Stimulated activated effector memory CD8-positive, alpha-beta T cell treated with anti-CD3 and anti-CD28 coated beads, Interleukin-12 subunit alpha, Interleukin-12 subunit beta, amount 100 ng/mL, for 72 hours (primary cell): Measurements from ENCODE around the gene ZBED3.
A peak's percentile ranks its signal among the peaks of the same experiment; 100 is the strongest.
"Not testable (repeated sequence)": the region's sequence is repeated elsewhere in the genome, so short reads cannot be mapped to it uniquely, and the experiment has no call there.

Source experiments
- ATAC-seq: fragments of 150-1000 bp; cut with Tn5 transposase; 2 replicates; pipeline ENCODE4 v1.10.0; 2021
- DNase-seq, 2 donors: peaks; one replicate each; pipeline ENCODE4 v3.0.0; 2021 to 2022; ENCODE audit warnings: low spot score in 2 of 2
- H3K27ac Mint-ChIP-seq: one replicate; pipeline ENCODE4 v1.8.0; 2022; ENCODE audit warnings: mild to moderate bottlenecking, mixed read lengths
- H3K36me3 Mint-ChIP-seq: one replicate; pipeline ENCODE4 v1.8.0; 2022; ENCODE audit warnings: mild to moderate bottlenecking, mixed read lengths
- H3K4me1 Mint-ChIP-seq: one replicate; pipeline ENCODE4 v1.8.0; 2022; ENCODE audit warnings: mixed read lengths
- H3K4me3 Mint-ChIP-seq: one replicate; pipeline ENCODE4 v1.8.0; 2022; ENCODE audit warnings: mild to moderate bottlenecking, mixed read lengths
- H3K9me3 Mint-ChIP-seq: one replicate; pipeline ENCODE4 v1.8.0; 2022; ENCODE audit warnings: mixed read lengths

Gene ZBED3, protein sequence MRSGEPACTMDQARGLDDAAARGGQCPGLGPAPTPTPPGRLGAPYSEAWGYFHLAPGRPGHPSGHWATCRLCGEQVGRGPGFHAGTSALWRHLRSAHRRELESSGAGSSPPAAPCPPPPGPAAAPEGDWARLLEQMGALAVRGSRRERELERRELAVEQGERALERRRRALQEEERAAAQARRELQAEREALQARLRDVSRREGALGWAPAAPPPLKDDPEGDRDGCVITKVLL

DNA sequence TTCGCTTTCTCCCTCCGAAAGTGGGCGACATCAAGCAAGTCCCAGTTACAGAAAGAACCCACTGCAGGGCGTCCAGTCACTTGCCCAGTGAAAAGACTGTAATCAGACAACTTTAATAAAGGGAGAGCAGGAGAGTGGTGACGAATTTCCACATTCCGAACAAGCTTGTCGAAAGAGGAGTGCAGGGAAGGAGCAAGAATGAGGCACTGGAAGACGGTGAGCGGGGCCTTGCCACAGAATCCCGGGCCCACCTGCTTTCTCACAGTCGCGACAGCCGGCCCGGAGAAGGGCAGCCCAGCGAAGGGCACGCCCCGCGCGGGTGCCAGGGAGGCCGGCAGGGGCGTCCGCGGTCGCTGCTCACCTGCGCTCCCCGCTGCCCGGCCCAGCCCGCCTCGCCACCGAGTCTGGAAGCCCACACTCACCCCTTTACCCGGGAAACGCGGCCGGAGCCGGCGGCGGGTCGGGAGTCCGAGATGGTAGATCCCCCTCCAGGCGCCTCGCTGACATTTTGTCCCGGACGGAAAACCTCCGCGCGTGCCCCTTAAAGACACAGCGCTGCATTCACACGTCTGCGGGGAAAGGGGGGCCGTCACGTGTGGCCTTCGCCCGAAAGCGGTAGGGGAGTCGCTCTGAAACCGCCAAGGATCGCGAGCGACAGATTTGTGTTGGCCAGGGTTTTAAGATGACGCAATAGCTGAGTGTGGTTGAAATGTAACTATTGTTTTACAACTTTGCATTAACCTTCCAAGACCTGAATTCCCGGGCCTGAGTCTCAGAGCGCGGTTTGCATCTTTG, at the start of gene ZBED3:
Gene ZBED3, minus strand, starts transcription at position 597 of the 795 bp plus-strand sequence. CDS start 9,407 bp downstream, outside the sequence.
- H3K27ac Mint-ChIP-seq = peak within 1 kb of the TSS; percentile 57
- H3K4me3 Mint-ChIP-seq = peak within 1 kb of the TSS; percentile 72
- H3K4me1 Mint-ChIP-seq = peaks cover 12% of the 10 kb centered on the region
- no peaks in the 10 kb centered on the region for H3K9me3 Mint-ChIP-seq
- no peaks in the 10 kb centered on the region for H3K36me3 Mint-ChIP-seq
- ATAC-seq (peak; percentile 77), DNase-seq (peak; percentile 22 to 69)

DNA sequence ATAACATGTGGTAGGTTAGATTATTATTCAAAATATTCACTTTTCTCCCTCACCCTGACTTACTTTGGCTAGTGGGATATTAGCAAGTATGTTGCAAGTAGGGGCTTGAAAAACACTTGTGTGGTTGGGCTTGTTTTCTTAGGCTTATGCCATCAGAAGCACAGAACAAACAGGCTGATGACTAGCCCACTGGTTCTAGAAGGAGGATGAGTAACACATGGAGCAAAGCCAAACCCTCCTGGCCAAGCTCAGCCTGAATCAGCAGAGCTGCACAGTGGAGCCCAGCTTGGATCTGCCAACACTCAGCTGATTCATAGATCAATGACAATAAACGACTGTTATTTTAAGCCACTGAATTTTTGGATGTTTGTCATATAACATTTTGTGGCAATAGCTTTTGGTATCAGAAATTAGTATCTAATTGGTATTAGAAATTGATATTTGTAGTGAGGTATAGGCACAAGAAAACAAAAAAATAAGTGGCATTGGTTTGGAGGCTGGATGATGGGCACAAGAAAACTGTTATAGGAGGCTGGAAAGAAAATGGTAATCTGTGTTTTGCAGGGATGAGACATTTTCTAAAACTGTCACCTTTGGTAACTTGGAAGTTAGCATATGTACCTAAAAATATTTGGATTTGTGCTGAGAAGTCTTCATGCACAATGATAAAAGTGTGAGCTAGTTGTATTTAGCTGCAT, 46.1 kb upstream of the ZBED3 start:
- Mint-ChIP-seq H3K27ac (no peak overlapping the region), H3K36me3 (no peaks in the 10 kb centered on the region), H3K4me1 (no peaks in the 10 kb centered on the region), H3K9me3 (no peaks in the 10 kb centered on the region), H3K4me3 (no peak overlapping the region)
- DNase-seq = no peak
- ATAC-seq = peak; percentile 51

DNA sequence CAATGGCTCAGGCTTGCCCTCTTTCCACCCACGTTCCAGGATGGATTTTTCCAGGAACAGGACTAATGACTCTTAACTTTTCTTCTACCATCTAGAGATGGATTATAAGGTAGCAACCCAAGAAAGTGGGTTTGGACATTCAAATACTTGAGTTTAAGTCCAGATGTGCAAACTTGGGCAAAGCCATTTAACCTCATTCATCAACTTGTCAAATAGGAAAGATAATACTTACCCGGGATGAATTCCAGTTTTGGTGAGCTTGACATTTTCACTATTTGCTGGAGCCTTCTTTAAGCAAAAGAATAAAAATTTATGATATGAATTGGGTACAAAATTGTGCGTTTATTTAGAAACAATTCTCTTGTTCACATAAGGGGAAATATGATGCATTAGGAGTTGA, 44.3 kb upstream of the ZBED3 start:
- no peak for ATAC-seq
- H3K4me1 Mint-ChIP-seq = no peaks in the 10 kb centered on the region
- H3K36me3 Mint-ChIP-seq = no peaks in the 10 kb centered on the region
- no peak overlapping the region for H3K4me3 Mint-ChIP-seq
- H3K9me3 Mint-ChIP-seq = no peaks in the 10 kb centered on the region
- no peak for DNase-seq
- H3K27ac Mint-ChIP-seq = no peak overlapping the region

DNA sequence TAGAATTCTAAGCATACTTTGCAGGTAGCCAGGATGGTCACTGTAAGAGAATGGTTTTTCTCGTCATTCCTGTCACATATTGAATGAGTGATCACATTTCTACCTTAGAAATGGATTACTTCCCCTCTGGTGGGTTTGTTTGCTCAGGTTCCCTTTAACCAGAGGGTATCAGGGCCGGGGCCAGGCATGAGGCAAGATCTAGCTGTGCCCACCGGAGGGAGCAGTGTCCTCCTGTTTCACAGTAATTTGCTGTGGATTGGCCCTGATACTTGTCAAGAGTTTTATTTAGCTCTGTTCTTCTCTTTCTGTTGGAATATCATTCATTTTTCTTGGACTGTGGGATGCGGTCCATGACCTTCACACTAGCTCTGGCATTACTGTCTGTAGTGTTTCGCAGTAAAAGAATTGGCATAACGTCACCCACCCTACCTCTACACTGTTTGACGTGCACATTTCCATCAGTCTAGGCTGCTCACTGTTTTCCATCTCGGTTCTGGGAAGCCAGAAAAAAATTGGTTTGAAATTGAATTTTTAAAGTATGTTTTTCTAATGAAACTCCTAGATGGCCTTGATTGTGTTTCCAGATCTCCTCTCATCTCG, 42.4 kb upstream of the ZBED3 start:
- no peaks in the 10 kb centered on the region for H3K36me3 Mint-ChIP-seq
- no peaks in the 10 kb centered on the region for H3K9me3 Mint-ChIP-seq
- no peaks in the 10 kb centered on the region for H3K4me1 Mint-ChIP-seq
- no peak overlapping the region for H3K27ac Mint-ChIP-seq
- ATAC-seq (no peak), DNase-seq (no peak)
- no peak overlapping the region for H3K4me3 Mint-ChIP-seq

DNA sequence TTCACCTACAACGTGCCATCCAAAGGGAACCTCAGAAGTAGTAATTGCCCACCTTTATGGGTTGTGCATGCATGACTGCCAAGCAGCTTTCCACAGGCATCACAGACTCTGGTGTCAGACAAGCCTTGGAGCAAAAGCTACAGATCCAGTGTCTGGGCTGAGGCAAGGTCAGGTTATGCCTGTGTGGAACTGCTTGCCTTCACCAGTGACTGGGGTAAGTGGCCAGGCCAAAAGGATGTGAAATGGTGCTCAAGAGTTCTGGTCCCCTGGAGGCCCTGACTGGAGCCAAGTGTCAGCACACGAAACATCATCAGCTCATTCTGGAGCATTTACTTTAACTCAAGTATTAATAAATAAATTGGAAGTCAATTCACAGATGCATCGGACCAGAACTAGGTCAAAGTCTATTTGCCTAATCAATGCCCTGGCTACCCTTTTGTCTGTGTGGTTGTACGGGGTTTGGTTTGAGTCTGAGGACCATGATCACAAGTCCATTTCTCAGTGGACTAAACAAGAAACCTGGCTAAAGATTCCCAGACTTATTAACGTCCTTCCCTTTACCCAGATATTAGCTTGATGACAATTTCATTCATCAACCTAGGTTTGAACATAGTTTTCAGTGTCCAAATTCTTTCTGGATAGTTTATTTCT, 41.5 kb upstream of the ZBED3 start:
- no peak overlapping the region for H3K27ac Mint-ChIP-seq
- H3K4me1 Mint-ChIP-seq = no peaks in the 10 kb centered on the region
- H3K36me3 Mint-ChIP-seq = no peaks in the 10 kb centered on the region
- DNase-seq (no peak), ATAC-seq (no peak)
- no peaks in the 10 kb centered on the region for H3K9me3 Mint-ChIP-seq
- H3K4me3 Mint-ChIP-seq = no peak overlapping the region

DNA sequence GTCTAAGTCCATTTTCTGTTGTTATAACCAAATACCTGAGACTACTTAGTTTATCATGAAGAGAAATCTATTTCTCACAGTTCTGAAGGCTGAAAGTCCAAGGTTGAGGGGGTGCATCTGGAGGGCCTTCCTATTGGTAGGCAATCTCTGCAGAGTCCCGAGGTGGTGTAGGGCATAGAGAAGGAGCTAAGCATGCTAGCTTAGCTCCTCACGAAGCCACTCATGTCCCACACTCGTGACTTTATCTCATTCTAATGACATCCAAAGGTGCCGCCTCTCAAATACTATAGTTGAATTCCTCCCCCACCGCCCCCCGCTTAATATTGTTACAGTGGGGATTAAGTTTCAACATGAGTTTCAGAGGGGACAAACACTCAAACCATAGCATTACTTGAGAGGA, 36.0 kb upstream of the ZBED3 start:
- Mint-ChIP-seq H3K4me1 (no peaks in the 10 kb centered on the region), H3K27ac (no peak overlapping the region), H3K9me3 (no peaks in the 10 kb centered on the region), H3K4me3 (no peak overlapping the region), H3K36me3 (no peaks in the 10 kb centered on the region)
- no peak for DNase-seq
- ATAC-seq = no peak

DNA sequence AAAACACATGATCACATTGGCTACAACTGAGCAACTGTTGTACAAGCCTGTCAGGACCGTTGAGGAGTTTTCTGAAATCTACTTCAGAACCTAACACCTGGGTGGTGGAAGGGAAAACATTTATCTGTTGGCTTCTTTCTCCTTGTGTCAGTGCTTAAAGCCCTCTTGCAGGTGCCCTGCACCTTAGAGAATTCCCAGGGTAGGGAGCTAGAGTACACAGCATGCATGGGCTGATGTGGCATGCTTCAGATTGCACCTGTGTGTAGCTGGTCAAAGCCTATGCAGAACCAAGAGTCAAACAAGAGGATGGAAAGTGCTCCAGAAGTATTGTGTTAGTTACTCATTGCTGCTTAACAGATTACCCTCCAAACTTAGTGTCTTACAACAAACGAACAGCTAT, 33.6 kb upstream of the ZBED3 start:
- DNase-seq = no peak
- no peaks in the 10 kb centered on the region for H3K36me3 Mint-ChIP-seq
- no peak for ATAC-seq
- H3K27ac Mint-ChIP-seq = no peak overlapping the region
- H3K9me3 Mint-ChIP-seq = no peaks in the 10 kb centered on the region
- no peak overlapping the region for H3K4me3 Mint-ChIP-seq
- H3K4me1 Mint-ChIP-seq = no peaks in the 10 kb centered on the region

DNA sequence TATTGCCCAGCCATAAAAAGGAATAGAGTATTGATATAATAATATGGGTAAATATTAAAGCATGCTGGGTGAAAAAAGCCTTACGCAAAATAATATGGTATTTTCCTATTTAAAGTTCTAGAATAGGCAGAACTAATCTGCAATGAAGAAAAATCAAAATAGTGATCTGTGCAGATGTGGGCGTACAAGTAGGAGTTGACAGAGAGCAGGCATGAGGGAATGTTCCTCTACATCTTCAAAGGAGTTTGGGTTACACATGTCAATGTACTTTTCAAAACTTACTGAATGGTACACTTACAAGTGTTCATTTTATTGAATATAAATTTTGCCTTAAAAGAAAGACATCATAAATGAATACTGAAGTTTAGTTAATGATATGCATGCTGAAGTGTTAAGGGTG, 33.0 kb upstream of the ZBED3 start:
- Mint-ChIP-seq H3K36me3 (no peaks in the 10 kb centered on the region), H3K4me1 (no peaks in the 10 kb centered on the region), H3K9me3 (no peaks in the 10 kb centered on the region), H3K27ac (no peak overlapping the region), H3K4me3 (no peak overlapping the region)
- DNase-seq (no peak), ATAC-seq (no peak)

DNA sequence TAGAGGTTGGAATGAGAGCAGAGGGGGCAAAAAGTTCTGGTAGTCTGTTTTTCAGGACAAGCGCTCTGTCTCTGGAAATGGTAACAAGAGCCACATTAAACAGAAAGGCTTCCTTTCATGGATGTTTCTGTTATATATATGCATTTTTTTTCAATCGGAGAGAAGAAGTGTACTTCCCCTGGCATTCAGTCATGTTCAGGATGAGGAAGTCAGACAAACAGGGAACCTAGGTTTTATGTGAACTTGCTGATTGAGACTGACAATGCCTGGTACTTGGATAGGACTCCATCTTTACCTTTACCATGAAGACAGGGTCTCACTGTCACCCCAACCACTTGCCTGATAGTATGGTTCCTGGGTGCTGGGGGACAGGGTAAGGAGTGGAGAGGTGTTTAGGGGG, 30.1 kb upstream of the ZBED3 start:
- DNase-seq (no peak), ATAC-seq (no peak)
- no peak overlapping the region for H3K4me3 Mint-ChIP-seq
- no peaks in the 10 kb centered on the region for H3K36me3 Mint-ChIP-seq
- no peaks in the 10 kb centered on the region for H3K9me3 Mint-ChIP-seq
- H3K27ac Mint-ChIP-seq = no peak overlapping the region
- no peaks in the 10 kb centered on the region for H3K4me1 Mint-ChIP-seq

DNA sequence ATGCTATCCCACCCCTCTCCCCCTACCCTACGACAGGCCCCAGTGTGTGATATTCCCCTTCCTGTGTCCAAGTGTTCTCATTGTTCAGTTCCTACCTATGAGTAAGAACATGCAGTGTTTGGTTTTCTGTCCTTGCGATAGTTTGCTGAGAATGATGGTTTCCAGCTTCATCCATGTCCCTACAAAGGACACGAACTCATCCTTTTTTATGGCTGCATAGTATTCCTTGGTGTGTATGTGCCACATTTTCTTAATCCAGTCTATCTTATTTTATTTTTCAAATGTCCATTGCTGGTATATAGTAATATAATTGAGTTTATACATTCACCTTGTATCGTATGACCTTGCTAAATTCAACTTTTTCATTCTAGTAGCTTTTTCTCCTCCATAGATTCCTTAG, 19.9 kb upstream of the ZBED3 start:
- H3K4me1 Mint-ChIP-seq, H3K27ac Mint-ChIP-seq, ATAC-seq, H3K36me3 Mint-ChIP-seq, H3K9me3 Mint-ChIP-seq, H3K4me3 Mint-ChIP-seq, DNase-seq: not testable (repeated sequence)

DNA sequence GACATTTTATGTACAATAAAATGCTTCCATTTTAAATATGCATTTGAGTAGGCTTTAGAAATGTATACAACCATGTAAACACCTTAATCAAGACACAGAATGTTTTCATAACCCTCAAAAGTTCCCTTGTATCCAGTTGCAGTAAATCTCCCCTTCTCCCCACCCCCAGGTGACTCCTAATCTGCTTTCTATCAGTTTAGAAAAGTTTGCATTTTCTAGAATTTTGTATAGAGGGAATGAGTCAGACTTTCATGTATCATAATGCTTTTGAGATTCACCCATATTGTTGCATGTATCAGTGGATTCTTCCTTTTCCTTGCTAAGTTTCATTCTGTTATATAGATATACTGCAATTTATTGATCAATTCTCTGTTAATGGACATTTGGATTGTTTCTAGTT, 17.7 kb upstream of the ZBED3 start:
- Mint-ChIP-seq H3K4me3 (no peak overlapping the region), H3K27ac (no peak overlapping the region), H3K36me3 (no peaks in the 10 kb centered on the region), H3K4me1 (no peaks in the 10 kb centered on the region), H3K9me3 (no peaks in the 10 kb centered on the region)
- ATAC-seq (no peak), DNase-seq (no peak)

DNA sequence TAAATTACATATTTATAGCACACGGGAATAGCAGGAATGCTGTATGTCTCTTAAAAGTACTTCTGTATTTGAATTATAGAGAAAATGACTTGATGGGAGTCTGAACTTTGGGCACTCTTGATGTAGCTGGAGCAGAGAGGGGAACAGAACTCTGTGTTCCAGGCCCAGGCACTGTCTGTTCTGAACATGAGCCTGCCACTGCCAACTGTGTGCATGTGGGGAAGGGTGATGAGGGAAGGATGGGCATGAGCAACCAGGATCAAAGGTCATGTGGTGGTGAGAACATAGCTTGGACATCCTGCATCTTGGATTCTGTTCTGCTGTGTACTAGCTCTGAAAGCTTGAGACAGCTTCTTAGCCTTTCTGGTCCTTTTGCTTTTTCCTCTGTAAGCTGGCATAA, 16.4 kb upstream of the ZBED3 start:
- Mint-ChIP-seq H3K36me3 (no peaks in the 10 kb centered on the region), H3K9me3 (no peaks in the 10 kb centered on the region), H3K4me3 (no peak overlapping the region), H3K27ac (no peak overlapping the region), H3K4me1 (no peaks in the 10 kb centered on the region)
- ATAC-seq (no peak), DNase-seq (no peak)

DNA sequence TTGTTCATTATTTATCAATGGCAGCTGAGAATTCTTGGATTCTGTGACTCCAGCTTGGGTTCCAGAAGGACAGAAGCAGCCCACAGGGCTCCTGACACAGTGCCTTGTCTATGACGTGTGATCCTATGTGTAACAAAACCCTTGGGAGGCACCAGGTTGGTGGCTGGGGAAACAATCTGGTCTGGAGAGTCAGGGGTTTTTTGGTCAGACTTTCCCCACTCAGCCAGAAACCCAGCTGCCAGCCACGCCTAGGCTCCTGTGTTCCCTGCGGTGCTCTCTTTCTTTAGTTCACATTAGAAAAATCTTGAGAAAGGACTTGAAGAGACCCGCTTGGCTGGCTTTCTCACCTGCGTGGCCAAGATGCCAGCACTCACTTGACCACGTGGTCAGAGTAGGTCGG, 15.5 kb upstream of the ZBED3 start:
- no peak for DNase-seq
- Mint-ChIP-seq H3K36me3 (no peaks in the 10 kb centered on the region), H3K9me3 (no peaks in the 10 kb centered on the region), H3K27ac (no peak overlapping the region), H3K4me1 (no peaks in the 10 kb centered on the region), H3K4me3 (no peak overlapping the region)
- no peak for ATAC-seq

DNA sequence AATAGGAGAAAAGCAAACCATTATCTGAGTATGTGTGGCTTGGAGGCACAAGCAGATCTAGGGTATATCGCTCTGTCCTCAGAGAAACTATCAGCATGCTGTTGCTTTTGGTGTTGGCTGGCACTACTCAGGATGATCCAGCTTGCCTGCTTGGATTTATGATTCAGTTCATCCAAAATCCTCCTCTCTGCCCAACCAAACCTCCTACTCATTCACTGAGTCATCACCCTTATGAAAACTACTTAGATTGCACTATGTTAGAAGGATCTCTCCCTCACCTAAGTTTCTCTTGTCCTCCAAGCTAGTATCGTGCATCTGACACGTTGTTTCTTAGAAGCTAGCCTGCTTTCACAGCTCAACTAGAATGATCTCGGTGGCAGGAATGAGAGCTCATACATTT, 14.2 kb upstream of the ZBED3 start:
- H3K27ac Mint-ChIP-seq = no peak overlapping the region
- H3K36me3 Mint-ChIP-seq = no peaks in the 10 kb centered on the region
- no peaks in the 10 kb centered on the region for H3K9me3 Mint-ChIP-seq
- no peaks in the 10 kb centered on the region for H3K4me1 Mint-ChIP-seq
- no peak for DNase-seq
- ATAC-seq = no peak
- no peak overlapping the region for H3K4me3 Mint-ChIP-seq

DNA sequence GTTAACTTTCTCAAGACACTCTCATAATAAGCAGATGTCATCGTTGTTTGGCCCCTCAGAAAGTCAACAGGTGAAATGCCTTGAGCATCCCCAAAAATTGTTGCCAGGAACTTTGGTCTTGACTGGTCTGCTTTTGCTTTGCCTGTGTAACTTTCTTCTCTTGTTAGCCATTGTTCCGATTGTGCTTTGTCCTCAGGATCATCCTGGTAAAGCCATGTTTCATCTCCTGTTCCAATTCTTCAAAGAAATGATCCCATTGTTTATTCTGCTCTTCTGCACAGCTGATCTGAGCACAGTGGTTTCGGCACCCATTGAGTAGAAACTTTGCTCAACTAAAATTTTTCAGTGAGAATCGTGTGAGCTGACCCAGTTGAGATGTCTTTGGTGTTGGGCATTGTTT, 8.1 kb upstream of the ZBED3 start:
- DNase-seq = no peak
- no peaks in the 10 kb centered on the region for H3K4me1 Mint-ChIP-seq
- ATAC-seq = no peak
- no peaks in the 10 kb centered on the region for H3K36me3 Mint-ChIP-seq
- no peak overlapping the region for H3K27ac Mint-ChIP-seq
- H3K9me3 Mint-ChIP-seq = no peaks in the 10 kb centered on the region
- H3K4me3 Mint-ChIP-seq = no peak overlapping the region
